Measurements from ENCODE around the gene SPOUT1.

SPOUT1 gene

DNA sequence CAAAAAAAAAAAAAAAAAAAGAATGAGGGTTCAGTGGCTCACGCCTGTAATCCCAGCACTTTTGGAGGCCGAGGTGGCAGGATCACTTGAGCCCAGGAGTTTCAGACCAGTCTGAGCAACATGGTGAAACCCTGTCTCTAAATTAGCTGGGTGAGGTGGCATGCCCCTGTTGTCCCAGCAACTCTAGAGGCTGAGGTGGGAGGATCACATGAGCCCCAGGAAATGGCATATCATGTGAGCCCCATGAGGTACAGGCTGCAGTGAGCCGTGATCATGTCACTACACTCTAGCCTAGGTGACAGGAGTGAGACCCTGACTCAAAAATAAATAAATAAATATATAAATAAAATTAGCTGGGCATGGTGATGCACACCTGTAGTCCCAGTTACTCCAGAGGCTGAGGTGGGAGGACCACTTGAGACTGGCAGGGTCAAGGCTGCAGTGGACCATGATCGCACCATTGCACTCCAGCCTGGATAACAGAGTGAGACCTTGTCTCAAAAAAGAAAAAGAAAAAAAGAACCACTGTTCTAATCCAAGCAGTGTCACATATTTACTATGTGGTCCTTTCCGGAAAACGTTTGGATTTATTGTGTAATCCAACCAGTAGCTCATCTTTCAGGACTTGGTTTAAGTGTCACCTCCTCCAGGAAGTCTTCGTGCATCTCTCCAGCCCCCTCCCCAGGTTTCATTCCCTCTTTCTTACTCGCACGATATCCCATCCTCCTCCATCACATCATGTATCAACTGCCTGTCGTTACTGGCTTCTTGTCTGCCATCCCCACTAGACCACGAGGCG is 12.3 kb upstream of the SPOUT1 start:
- Histone ChIP-seq H3K27ac (ENCODE audit: low read length) (no peak overlapping the region), H3K79me2 (ENCODE audit: low read length) (no peaks in the 10 kb centered on the region), H3K36me3 (replicated peaks; ENCODE audit: insufficient read depth, low read length) (no peaks in the 10 kb centered on the region), H3K9me2 (replicated peaks; ENCODE audit: insufficient read depth, low read length) (no peaks in the 10 kb centered on the region), H3K4me2 (ENCODE audit: low read depth, low read length) (no peak overlapping the region), H3F3A (ENCODE audit: insufficient read depth, low read length) (no peaks in the 10 kb centered on the region), H3K9me3 (replicated peaks; ENCODE audit: insufficient read depth, low read length) (no peaks in the 10 kb centered on the region), H3K4me3 (ENCODE audit: low read length) (no peak overlapping the region), H3K27me3 (replicated peaks; ENCODE audit: insufficient read depth, low read length) (no peaks in the 10 kb centered on the region), H4K20me1 (ENCODE audit: insufficient read depth, low read length) (no peaks in the 10 kb centered on the region), H3K4me1 (ENCODE audit: low read length) (no peaks in the 10 kb centered on the region), H3K9ac (ENCODE audit: low read length) (no peak overlapping the region), H2AFZ (ENCODE audit: low read length) (no peak overlapping the region)
- TF ChIP-seq, protein P1, sequence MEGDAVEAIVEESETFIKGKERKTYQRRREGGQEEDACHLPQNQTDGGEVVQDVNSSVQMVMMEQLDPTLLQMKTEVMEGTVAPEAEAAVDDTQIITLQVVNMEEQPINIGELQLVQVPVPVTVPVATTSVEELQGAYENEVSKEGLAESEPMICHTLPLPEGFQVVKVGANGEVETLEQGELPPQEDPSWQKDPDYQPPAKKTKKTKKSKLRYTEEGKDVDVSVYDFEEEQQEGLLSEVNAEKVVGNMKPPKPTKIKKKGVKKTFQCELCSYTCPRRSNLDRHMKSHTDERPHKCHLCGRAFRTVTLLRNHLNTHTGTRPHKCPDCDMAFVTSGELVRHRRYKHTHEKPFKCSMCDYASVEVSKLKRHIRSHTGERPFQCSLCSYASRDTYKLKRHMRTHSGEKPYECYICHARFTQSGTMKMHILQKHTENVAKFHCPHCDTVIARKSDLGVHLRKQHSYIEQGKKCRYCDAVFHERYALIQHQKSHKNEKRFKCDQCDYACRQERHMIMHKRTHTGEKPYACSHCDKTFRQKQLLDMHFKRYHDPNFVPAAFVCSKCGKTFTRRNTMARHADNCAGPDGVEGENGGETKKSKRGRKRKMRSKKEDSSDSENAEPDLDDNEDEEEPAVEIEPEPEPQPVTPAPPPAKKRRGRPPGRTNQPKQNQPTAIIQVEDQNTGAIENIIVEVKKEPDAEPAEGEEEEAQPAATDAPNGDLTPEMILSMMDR (IDR thresholded peaks at IDR 0.05; ENCODE audit: low read length) = no peak
- DNase-seq = no peak

- Histone ChIP-seq H3K36me3 (replicated peaks; ENCODE audit: insufficient read depth, low read length) (no peaks in the 10 kb centered on the region), H3K27ac (ENCODE audit: low read length) (no peak overlapping the region), H3K4me2 (ENCODE audit: low read depth, low read length) (no peak overlapping the region), H3K4me3 (ENCODE audit: low read length) (no peak overlapping the region), H3K4me1 (ENCODE audit: low read length) (no peaks in the 10 kb centered on the region), H3K9me3 (replicated peaks; ENCODE audit: insufficient read depth, low read length) (no peaks in the 10 kb centered on the region), H2AFZ (ENCODE audit: low read length) (no peak overlapping the region), H3K9ac (ENCODE audit: low read length) (no peak overlapping the region), H3K9me2 (replicated peaks; ENCODE audit: insufficient read depth, low read length) (no peaks in the 10 kb centered on the region), H3F3A (ENCODE audit: insufficient read depth, low read length) (no peaks in the 10 kb centered on the region), H3K27me3 (replicated peaks; ENCODE audit: insufficient read depth, low read length) (no peaks in the 10 kb centered on the region), H3K79me2 (ENCODE audit: low read length) (no peaks in the 10 kb centered on the region), H4K20me1 (ENCODE audit: insufficient read depth, low read length) (no peaks in the 10 kb centered on the region)
- DNase-seq = no peak
- TF ChIP-seq, protein P1 (IDR thresholded peaks at IDR 0.05; ENCODE audit: low read length) = no peak
- TF ChIP-seq EZH2 (optimal IDR thresholded peaks at IDR 0.05; ENCODE audit: low read depth, low read length) (no peak), EZH2phosphoT487 (IDR thresholded peaks at IDR 0.05; ENCODE audit: low read length) (no peak)
These were observed 10.9 kb upstream of the SPOUT1 start for GRCh38 chr9:128840524-128840923.

DNA sequence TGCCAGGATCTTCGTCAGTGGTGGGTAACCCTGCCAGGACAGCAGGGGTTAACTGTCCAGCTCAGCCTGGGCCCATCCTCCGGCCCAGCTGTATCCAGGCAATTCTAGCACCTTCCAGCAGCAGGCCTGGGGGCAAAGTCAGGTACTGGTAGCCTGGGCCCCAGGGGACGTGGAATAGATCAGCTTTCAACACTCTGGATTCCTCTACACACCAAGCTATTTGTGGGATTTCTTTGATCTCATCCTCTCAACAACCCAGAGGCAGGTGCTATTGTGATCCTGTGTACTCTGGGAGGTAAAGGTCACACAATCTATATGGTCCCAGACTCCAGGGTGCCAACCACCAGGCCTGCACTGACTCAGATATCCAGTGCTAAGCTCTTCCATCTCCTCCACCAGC is 8.7 kb upstream of the SPOUT1 start:
- Histone ChIP-seq H3K36me3 (replicated peaks; ENCODE audit: insufficient read depth, low read length) (no peaks in the 10 kb centered on the region), H2AFZ (ENCODE audit: low read length) (no peak overlapping the region), H3K27me3 (replicated peaks; ENCODE audit: insufficient read depth, low read length) (no peaks in the 10 kb centered on the region), H3K9me2 (replicated peaks; ENCODE audit: insufficient read depth, low read length) (no peaks in the 10 kb centered on the region), H3K79me2 (ENCODE audit: low read length) (no peaks in the 10 kb centered on the region), H3F3A (ENCODE audit: insufficient read depth, low read length) (no peaks in the 10 kb centered on the region), H3K4me2 (ENCODE audit: low read depth, low read length) (no peak overlapping the region), H3K9me3 (replicated peaks; ENCODE audit: insufficient read depth, low read length) (no peaks in the 10 kb centered on the region), H3K4me3 (ENCODE audit: low read length) (no peak overlapping the region), H3K27ac (ENCODE audit: low read length) (no peak overlapping the region), H3K9ac (ENCODE audit: low read length) (no peak overlapping the region), H3K4me1 (ENCODE audit: low read length) (no peaks in the 10 kb centered on the region), H4K20me1 (ENCODE audit: insufficient read depth, low read length) (no peaks in the 10 kb centered on the region)
- TF ChIP-seq EZH2phosphoT487 (IDR thresholded peaks at IDR 0.05; ENCODE audit: low read length) (no peak), EZH2 (optimal IDR thresholded peaks at IDR 0.05; ENCODE audit: low read depth, low read length) (no peak)
- TF ChIP-seq, protein P1 (IDR thresholded peaks at IDR 0.05; ENCODE audit: low read length) = no peak
- no peak for DNase-seq

All from MM.1S (cell line).